Astrocyte (in vitro differentiated cells and primary cell): ENCODE measurements around the gene CAV1. TPM values are rescaled to one million over a fixed set of nuclear protein-coding genes. Genes with fewer than 3 reads are reported as not detected.
"Not testable (repeated sequence)": the region's sequence is repeated elsewhere in the genome, so short reads cannot be mapped to it uniquely, and the experiment has no call there.

Experiments
- DNase-seq: peaks from one replicate; pipeline ENCODE4 v3.0.0-alpha.2; 2010; ENCODE audit warnings: low read depth
- FAIRE-seq: peaks from 2 replicates; lab custom pipeline; 2011; peaks lifted over from hg19 to GRCh38; lab: Jason Lieb, UNC
- H2AFZ ChIP-seq: 2 replicates; pipeline ENCODE4 v1.6.0; 2012; ENCODE audit warnings: low read depth, low read length, inconsistent platforms
- H3K27ac ChIP-seq: 2 replicates; pipeline ENCODE4 v1.5.1; 2011; ENCODE audit warnings: low read depth, low read length, inconsistent platforms
- H3K27me3 ChIP-seq: 2 replicates; pipeline ENCODE4 v1.6.0; 2011; ENCODE audit warnings: low read length, inconsistent platforms; ENCODE audit not compliant: insufficient read depth
- H3K36me3 ChIP-seq: 2 replicates; pipeline ENCODE4 v1.5.1; 2011; ENCODE audit warnings: low read length, inconsistent platforms; ENCODE audit not compliant: insufficient read depth
- H3K4me1 ChIP-seq: 2 replicates; pipeline ENCODE4 v1.5.1; 2011; ENCODE audit warnings: low read length, inconsistent platforms; ENCODE audit not compliant: insufficient read depth
- H3K4me2 ChIP-seq: 2 replicates; pipeline ENCODE4 v1.6.0; 2012; ENCODE audit warnings: low read length, inconsistent platforms
- H3K4me3 ChIP-seq: 2 replicates; pipeline ENCODE4 v1.5.1; 2011; ENCODE audit warnings: low read depth, mild to moderate bottlenecking, low read length, inconsistent platforms; ENCODE audit not compliant: insufficient read depth
- H3K79me2 ChIP-seq: 2 replicates; pipeline ENCODE4 v1.6.0; 2012; ENCODE audit warnings: mild to moderate bottlenecking, low read length, inconsistent platforms; ENCODE audit not compliant: insufficient read depth
- H3K9ac ChIP-seq: 2 replicates; pipeline ENCODE4 v1.6.0; 2012; ENCODE audit warnings: mild to moderate bottlenecking, low read length, inconsistent platforms
- H3K9me3 ChIP-seq: 2 replicates; pipeline ENCODE4 v1.5.1; 2012; ENCODE audit warnings: low read depth, mild to moderate bottlenecking, low read length, inconsistent platforms; ENCODE audit not compliant: insufficient read depth
- H4K20me1 ChIP-seq: 2 replicates; pipeline ENCODE4 v1.6.0; 2012; ENCODE audit warnings: low read length, inconsistent platforms; ENCODE audit not compliant: insufficient read depth
- H3K27ac Mint-ChIP-seq: one replicate; pipeline ENCODE4 v1.8.0; 2021; ENCODE audit warnings: mild to moderate bottlenecking, mixed read lengths; ENCODE audit not compliant: unreplicated experiment
- H3K27me3 Mint-ChIP-seq: one replicate; pipeline ENCODE4 v1.8.0; 2021; ENCODE audit warnings: low read depth, mixed read lengths; ENCODE audit not compliant: unreplicated experiment
- H3K36me3 Mint-ChIP-seq: one replicate; pipeline ENCODE4 v1.8.0; 2021; ENCODE audit warnings: low read depth, mixed read lengths; ENCODE audit not compliant: unreplicated experiment
- H3K4me1 Mint-ChIP-seq: one replicate; pipeline ENCODE4 v1.8.0; 2021; ENCODE audit warnings: low read depth, mixed read lengths; ENCODE audit not compliant: unreplicated experiment
- H3K4me3 Mint-ChIP-seq: one replicate; pipeline ENCODE4 v1.8.0; 2021; ENCODE audit warnings: mild to moderate bottlenecking, moderate library complexity, mixed read lengths; ENCODE audit not compliant: unreplicated experiment
- H3K9me3 Mint-ChIP-seq: one replicate; pipeline ENCODE4 v1.8.0; 2021; ENCODE audit warnings: mild to moderate bottlenecking, mixed read lengths; ENCODE audit not compliant: unreplicated experiment
- EZH2 ChIP-seq: IDR thresholded peaks from 2 replicates; pipeline ENCODE4 v1.6.1; 2012; ENCODE audit warnings: mild to moderate bottlenecking, low read length, inconsistent platforms; ENCODE audit not compliant: insufficient read depth
- total RNA-seq: library from RNA; stranded (reverse); gene quantifications from 2 replicates; pipeline ENCODE4 v1.2.1, GENCODE V29; 2021
- TF ChIP-seq, protein P1 (sequence below): IDR thresholded peaks from 2 replicates; pipeline ENCODE4 v1.5.1; 2011; ENCODE audit warnings: low read depth, mild to moderate bottlenecking, inconsistent platforms, low read length, moderate library complexity; ENCODE audit not compliant: insufficient read depth

Gene CAV1
- total RNA-seq, 1 donor from 2014 or later = 472 TPM

DNA sequence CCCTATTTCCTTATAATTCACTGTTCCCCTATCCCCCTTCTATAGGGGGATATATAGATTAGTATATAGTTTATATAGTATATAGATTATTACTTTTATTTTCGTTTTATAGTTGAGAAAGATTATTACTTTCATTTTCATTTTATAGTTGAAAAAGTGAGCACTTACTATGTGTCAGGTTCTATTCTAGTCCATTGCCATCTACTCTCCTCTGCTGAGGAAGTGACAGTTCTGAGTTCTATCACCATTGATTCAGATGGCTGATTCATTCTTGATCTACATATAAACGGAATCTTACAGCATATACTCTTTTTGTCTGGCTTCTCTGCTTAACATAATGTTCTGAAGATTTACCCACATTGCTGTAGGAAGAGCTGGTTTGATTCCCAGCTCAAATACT, 46.0 kb upstream of the CAV1 start:
- Histone ChIP-seq H3K4me1 (peaks cover 9% of the 10 kb centered on the region), H3K9me3 (no peaks in the 10 kb centered on the region), H3K79me2 (no peaks in the 10 kb centered on the region), H2AFZ (no peak overlapping the region), H3K4me2 (no peak overlapping the region), H3K4me3 (no peak overlapping the region), H4K20me1 (no peaks in the 10 kb centered on the region), H3K9ac (no peak overlapping the region), H3K27me3 (no peaks in the 10 kb centered on the region), H3K36me3 (no peaks in the 10 kb centered on the region), H3K27ac (no peak overlapping the region)
- Mint-ChIP-seq H3K27me3 (no peaks in the 10 kb centered on the region), H3K4me3 (no peak overlapping the region), H3K9me3 (peaks cover 9% of the 10 kb centered on the region), H3K27ac (no peak overlapping the region), H3K4me1 (peaks cover 13% of the 10 kb centered on the region), H3K36me3 (peaks cover 5% of the 10 kb centered on the region)
- DNase-seq (no peak), FAIRE-seq (no peak)
- TF ChIP-seq, protein P1, sequence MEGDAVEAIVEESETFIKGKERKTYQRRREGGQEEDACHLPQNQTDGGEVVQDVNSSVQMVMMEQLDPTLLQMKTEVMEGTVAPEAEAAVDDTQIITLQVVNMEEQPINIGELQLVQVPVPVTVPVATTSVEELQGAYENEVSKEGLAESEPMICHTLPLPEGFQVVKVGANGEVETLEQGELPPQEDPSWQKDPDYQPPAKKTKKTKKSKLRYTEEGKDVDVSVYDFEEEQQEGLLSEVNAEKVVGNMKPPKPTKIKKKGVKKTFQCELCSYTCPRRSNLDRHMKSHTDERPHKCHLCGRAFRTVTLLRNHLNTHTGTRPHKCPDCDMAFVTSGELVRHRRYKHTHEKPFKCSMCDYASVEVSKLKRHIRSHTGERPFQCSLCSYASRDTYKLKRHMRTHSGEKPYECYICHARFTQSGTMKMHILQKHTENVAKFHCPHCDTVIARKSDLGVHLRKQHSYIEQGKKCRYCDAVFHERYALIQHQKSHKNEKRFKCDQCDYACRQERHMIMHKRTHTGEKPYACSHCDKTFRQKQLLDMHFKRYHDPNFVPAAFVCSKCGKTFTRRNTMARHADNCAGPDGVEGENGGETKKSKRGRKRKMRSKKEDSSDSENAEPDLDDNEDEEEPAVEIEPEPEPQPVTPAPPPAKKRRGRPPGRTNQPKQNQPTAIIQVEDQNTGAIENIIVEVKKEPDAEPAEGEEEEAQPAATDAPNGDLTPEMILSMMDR = no peak
- TF ChIP-seq EZH2 = no peak

DNA sequence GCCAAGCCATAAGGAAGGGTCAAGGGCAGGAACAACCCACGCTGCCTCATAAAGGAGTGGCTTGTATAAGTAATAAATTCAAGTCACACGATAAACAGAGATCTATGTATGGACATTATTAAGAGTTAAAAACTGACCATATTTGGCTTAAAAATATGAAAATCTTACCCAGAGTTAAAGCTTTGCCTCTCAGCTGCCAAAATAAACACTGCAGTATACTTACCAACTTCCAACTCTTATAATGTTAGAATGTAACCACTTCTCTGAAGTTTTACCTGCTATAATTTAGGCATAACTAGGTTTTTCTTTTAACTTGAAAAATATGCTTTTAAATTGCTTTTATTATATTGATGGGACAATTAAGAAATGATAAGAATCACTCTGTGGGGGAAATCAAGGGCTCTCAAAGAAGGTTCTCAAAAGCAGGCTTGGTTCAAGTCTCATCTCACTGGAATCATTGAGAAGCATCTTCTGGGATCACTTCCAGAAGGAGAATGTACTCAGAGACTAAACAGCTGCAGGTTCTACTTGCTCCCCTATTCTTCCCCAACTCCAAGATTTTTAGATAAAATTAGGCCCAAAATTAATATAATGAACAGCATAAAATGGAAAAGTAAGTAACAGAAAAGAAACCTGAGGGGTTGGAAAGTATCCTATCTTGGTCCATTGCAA, 41.4 kb upstream of the CAV1 start:
- Histone ChIP-seq H4K20me1 (no peaks in the 10 kb centered on the region), H3K27ac (no peak overlapping the region), H3K79me2 (no peaks in the 10 kb centered on the region), H3K9ac (no peak overlapping the region), H3K4me2 (no peak overlapping the region), H3K9me3 (no peaks in the 10 kb centered on the region), H3K4me3 (no peak overlapping the region), H2AFZ (no peak overlapping the region), H3K4me1 (no peaks in the 10 kb centered on the region), H3K36me3 (no peaks in the 10 kb centered on the region), H3K27me3 (no peaks in the 10 kb centered on the region)
- no peak for FAIRE-seq
- Mint-ChIP-seq H3K4me1 (peaks cover 5% of the 10 kb centered on the region), H3K36me3 (peaks cover 4% of the 10 kb centered on the region), H3K4me3 (no peak overlapping the region), H3K27ac (no peak overlapping the region), H3K9me3 (peaks cover 2% of the 10 kb centered on the region), H3K27me3 (no peaks in the 10 kb centered on the region)
- no peak for DNase-seq
- no peak for TF ChIP-seq EZH2
- TF ChIP-seq, protein P1 = no peak

DNA sequence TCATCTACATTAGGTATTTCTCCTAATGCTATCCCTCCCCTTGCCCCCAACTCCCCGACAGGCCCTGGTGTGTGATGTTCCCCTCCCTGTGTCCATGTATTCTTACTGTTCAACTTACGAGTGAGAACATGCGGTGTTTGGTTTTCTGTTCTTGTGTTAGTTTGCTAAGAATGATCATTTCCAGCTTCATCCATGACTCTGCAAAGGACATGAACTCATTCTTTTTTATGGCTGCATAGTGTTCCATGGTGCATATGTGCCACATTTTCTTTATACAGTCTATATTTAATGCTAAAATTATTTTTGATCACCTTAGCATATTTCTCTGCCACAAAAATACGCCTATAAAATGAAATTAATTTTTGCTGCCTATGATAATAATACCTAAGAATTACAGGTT, 40.4 kb upstream of the CAV1 start:
- H3K27me3 Mint-ChIP-seq, DNase-seq, H3K27ac Mint-ChIP-seq, H3K27ac ChIP-seq, H3K4me2 ChIP-seq, H3K4me3 Mint-ChIP-seq, H3K4me3 ChIP-seq, FAIRE-seq, H3K9me3 Mint-ChIP-seq, H3K36me3 ChIP-seq, H3K79me2 ChIP-seq, H3K4me1 ChIP-seq, H3K4me1 Mint-ChIP-seq, H3K36me3 Mint-ChIP-seq, H3K9me3 ChIP-seq, H4K20me1 ChIP-seq, H2AFZ ChIP-seq, H3K9ac ChIP-seq, H3K27me3 ChIP-seq: not testable (repeated sequence)
